GM12878 (cell line): ENCODE data around the gene SYT14.

Experiments used
- CEBPB ChIP-seq, 2 experiments: fragments of 150-350 bp in 1 of 2; IDR thresholded peaks; 2 replicates each; pipeline ENCODE4 v1.6.1; 2012 to 2014; ENCODE audit warnings: low read depth in 2 of 2, low read length in 2 of 2, borderline replicate concordance in 1 of 2, inconsistent platforms in 1 of 2
- CREB1 ChIP-seq: IDR thresholded peaks from 2 replicates; pipeline ENCODE4 v1.6.1; 2012; ENCODE audit warnings: low read depth, mild to moderate bottlenecking, inconsistent platforms
- EGR1 ChIP-seq, 2 experiments: IDR thresholded peaks; 1 replicate in 1 of 2; 2 replicates in 1 of 2; pipeline ENCODE4 v1.6.1; 2011 to 2012; ENCODE audit warnings: low read depth in 2 of 2, low read length in 2 of 2, borderline replicate concordance in 1 of 2, mild to moderate bottlenecking in 1 of 2, moderate library complexity in 1 of 2
- ESRRA ChIP-seq: IDR thresholded peaks from 2 replicates; pipeline ENCODE4 v1.6.1; 2012; ENCODE audit warnings: mild to moderate bottlenecking, low read length, improper control_type of control experiment
- FOS ChIP-seq: IDR thresholded peaks from 3 replicates; pipeline ENCODE4 v1.6.1; 2011; ENCODE audit warnings: borderline replicate concordance; ENCODE audit not compliant: insufficient read length; ENCODE audit errors: extremely low read depth
- FOXM1 ChIP-seq: IDR thresholded peaks from 2 replicates; pipeline ENCODE4 v1.6.1; 2012; ENCODE audit warnings: low read depth, mild to moderate bottlenecking, inconsistent platforms, low read length, moderate library complexity
- NR2C1 ChIP-seq: fragments of 450-650 bp; IDR thresholded peaks from 2 replicates; pipeline ENCODE4 v1.6.1; 2017; ENCODE audit warnings: antibody characterized with exemption, mild to moderate bottlenecking, moderate library complexity
- POLR2A ChIP-seq: IDR thresholded peaks from 2 replicates; pipeline ENCODE4 v1.6.1; 2011; ENCODE audit warnings: low read depth, mild to moderate bottlenecking, low read length
- TAF1 ChIP-seq: IDR thresholded peaks from 2 replicates; pipeline ENCODE4 v1.6.1; 2011; ENCODE audit warnings: mild to moderate bottlenecking, low read depth, low read length, borderline replicate concordance
- ZNF384 ChIP-seq: IDR thresholded peaks from 2 replicates; pipeline ENCODE4 v1.6.1; 2012; ENCODE audit warnings: low read depth, mild to moderate bottlenecking, low read length, improper control_type of control experiment, borderline replicate concordance
- TF ChIP-seq, protein P1 (sequence below), 3 experiments: IDR thresholded peaks in 2 of 3; conservative IDR thresholded peaks in 1 of 3; 2 replicates each; pipeline ENCODE4 v1.5.1; 2011; ENCODE audit warnings: low read depth in 3 of 3, low read length in 3 of 3, mild to moderate bottlenecking in 3 of 3, control low read depth in 2 of 3, moderate library complexity in 2 of 3, inconsistent platforms in 1 of 3, mixed read lengths in 1 of 3; ENCODE audit not compliant: control insufficient read depth in 2 of 3, insufficient read depth in 1 of 3; ENCODE audit errors: extremely low read depth in 1 of 3
- TF ChIP-seq, protein P2 (sequence below): IDR thresholded peaks from 2 replicates; pipeline ENCODE4 v1.6.1; 2012; ENCODE audit warnings: low read depth, low read length, improper control_type of control experiment
- TF ChIP-seq, protein P3 (sequence below): IDR thresholded peaks from 2 replicates; pipeline ENCODE4 v1.6.1; 2012; ENCODE audit warnings: low read depth, low read length, improper control_type of control experiment

DNA sequence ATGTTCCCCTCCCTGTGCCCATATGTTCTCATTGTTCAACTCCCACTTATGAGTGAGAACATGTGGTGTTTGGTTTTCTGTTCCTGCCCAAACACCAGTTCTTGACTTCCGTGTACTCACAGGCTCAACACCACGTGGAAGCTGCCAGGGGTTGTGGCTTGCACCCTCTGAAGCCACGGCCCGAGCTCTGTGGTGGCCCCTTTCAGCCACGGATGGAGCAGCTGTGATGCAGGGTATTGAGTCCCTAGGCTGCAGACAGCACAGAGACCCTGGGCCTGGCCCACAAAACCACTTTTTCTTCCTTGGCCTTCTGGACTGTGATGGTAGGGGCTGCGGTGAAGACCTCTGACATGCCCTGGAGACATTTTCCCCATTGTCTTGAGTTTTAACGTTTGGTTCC, 111.6 kb downstream of the SYT14 start:
- TF ChIP-seq POLR2A (no peak), ESRRA (no peak), FOS (no peak), CEBPB (IDR thresholded peaks at IDR 0.05; ENCODE audit: borderline replicate concordance in 1 of 2, low read depth in 2 of 2, low read length in 2 of 2) (no peak), CREB1 (no peak), ZNF384 (no peak), NR2C1 (no peak), TAF1 (no peak), FOXM1 (no peak), EGR1 (IDR thresholded peaks at IDR 0.05; ENCODE audit: borderline replicate concordance in 1 of 2, low read depth in 2 of 2, low read length in 2 of 2) (no peak)
- TF ChIP-seq, protein P1, sequence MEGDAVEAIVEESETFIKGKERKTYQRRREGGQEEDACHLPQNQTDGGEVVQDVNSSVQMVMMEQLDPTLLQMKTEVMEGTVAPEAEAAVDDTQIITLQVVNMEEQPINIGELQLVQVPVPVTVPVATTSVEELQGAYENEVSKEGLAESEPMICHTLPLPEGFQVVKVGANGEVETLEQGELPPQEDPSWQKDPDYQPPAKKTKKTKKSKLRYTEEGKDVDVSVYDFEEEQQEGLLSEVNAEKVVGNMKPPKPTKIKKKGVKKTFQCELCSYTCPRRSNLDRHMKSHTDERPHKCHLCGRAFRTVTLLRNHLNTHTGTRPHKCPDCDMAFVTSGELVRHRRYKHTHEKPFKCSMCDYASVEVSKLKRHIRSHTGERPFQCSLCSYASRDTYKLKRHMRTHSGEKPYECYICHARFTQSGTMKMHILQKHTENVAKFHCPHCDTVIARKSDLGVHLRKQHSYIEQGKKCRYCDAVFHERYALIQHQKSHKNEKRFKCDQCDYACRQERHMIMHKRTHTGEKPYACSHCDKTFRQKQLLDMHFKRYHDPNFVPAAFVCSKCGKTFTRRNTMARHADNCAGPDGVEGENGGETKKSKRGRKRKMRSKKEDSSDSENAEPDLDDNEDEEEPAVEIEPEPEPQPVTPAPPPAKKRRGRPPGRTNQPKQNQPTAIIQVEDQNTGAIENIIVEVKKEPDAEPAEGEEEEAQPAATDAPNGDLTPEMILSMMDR (IDR thresholded peaks at IDR 0.05 in 2 of 3, conservative IDR thresholded peaks at IDR 0.05 in 1 of 3; ENCODE audit: control insufficient read depth in 2 of 3, extremely low read depth in 1 of 3, insufficient read depth in 1 of 3, low read depth in 3 of 3, low read length in 3 of 3): no peak
- TF ChIP-seq, protein P2, sequence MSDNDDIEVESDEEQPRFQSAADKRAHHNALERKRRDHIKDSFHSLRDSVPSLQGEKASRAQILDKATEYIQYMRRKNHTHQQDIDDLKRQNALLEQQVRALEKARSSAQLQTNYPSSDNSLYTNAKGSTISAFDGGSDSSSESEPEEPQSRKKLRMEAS: no peak
- TF ChIP-seq, protein P3, sequence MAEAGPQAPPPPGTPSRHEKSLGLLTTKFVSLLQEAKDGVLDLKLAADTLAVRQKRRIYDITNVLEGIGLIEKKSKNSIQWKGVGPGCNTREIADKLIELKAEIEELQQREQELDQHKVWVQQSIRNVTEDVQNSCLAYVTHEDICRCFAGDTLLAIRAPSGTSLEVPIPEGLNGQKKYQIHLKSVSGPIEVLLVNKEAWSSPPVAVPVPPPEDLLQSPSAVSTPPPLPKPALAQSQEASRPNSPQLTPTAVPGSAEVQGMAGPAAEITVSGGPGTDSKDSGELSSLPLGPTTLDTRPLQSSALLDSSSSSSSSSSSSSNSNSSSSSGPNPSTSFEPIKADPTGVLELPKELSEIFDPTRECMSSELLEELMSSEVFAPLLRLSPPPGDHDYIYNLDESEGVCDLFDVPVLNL: no peak
